GM18861 (cell line): ENCODE data around the gene CCDC88A.

Experiments
- ATAC-seq: cut with Tn5 transposase; IDR thresholded peaks from one replicate; pipeline ENCODE4 v1.9.1; 2021; ENCODE audit not compliant: unreplicated experiment

The CCDC88A gene

DNA sequence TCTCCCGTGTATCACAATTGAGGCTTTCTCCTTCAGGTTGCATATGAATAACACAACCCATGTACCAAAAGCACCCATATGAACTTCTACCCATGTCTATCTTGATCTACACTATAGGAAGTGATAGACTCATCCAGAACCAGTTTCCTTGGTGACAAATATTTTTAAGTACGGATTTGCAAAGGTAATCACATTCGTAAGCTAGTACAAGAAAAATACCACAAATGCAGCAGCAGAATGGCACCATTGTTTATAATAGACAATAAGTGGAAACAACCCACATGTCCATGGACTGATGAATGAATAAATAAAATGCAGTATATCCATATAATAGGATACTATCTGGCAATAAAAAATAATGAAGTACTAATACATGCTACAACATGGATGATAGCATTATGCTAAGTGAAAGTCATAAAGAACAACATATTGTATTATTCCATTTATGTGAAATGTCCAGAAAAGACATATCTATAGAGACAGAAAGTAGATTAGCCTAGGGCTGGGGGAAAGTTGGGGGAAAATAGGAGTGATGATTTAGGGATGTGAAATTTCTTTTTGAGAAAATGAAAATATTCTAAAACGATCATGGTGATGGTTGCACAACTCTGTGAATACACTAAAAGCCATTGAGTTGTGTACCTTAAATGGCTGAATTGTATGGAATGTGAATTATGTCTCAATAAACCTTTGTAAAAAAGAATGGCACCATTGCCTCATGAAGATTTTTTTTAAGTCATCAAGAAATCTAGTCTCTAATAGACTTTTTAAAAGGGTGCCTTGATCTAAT, 3.4 kb upstream of the CCDC88A start:
- no peak for ATAC-seq

GRCh38 chr2:55421326-55421725, 1.7 kb upstream of the CCDC88A start:
- ATAC-seq: no peak

- ATAC-seq: no peak
Measured at GRCh38 chr2:55420871-55421270, 1.2 kb upstream of the CCDC88A start.

DNA sequence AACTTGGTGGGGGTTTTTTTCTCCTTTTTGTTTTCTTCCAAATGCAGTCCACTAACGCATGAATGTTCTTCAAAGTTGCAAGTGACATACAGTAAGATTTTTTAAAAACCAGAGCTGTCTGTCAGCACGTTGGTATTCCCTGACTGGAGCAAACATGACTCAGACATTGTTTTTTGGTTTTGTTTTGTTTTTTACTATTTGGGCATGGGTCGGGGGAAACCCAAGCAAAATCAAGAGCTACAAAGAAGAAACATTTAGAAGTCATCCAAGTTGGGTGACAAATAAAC, 726 bp upstream of the CCDC88A start:
- ATAC-seq: no peak

DNA sequence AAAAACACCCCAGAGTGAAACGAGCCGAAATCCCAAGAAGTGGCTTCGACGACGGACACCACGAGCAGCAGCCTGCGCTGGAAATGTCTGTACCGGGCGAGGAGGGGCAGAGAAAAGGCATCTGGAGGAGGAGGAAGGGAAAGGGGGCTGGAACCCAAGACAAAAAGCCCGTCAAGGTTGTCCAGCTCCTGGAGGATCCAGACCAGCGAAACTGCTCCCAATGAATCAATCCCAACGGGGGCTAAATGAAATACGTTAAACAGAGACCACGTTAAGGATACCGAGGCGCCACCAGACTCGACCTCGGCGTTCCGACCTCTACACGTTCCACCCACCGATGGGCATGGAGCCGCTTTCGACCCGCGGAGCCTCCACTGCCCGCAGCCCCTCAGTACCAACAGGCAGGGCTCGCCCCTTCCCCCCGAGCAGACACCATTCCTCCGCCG, 400 bp downstream of the CCDC88A start:
- no peak for ATAC-seq

DNA sequence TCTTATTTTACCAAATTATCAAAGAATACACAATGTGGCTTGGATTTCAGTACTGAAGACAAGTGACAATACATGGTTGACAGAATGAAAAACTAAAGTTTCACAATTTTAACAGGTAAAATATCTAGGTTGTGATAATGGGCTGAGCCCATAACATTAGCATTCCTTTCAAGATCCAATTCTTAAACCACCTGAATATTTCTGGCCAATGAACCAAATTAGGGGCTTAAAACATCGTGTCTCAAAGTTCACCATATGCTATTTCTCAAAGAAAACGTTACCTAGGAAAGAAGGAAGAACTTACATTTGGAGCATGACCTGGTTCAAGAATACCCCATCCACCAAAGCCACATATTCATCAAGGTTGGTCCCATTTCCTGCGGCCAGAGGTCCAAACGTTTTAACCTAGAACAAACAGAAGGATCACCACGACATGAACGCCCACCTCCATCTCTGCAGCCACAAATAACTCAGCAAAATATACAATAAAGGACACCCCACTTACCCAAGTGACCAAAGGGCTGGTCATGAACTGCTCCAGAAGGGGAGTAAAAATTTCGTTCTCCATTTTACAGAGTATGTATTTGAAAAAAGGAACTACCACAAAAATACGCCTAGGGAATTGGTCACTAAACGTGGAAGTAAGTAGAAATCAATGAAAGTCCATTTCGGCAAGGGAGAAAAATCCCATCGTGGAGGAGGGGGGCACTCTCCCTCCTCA, 984 bp downstream of the CCDC88A start:
- no peak for ATAC-seq

DNA sequence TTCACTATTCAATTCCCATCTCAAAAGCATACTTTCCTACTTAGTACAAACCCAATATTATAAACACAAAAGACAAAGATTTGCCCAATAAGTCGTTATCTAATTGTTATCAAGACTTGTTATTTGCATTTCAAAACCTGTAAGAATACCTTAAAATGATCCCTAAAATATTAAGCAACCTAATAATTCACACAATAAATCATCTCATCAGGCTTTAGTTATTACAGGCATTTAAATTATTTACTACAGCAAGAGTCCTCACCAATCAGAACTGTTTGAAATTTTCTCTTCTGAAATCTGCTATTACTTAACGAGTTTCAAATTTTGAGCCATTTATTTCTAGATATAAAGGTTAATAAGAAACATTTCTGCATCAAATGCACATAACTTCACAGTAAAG, 1.6 kb downstream of the CCDC88A start:
- no peak for ATAC-seq

DNA sequence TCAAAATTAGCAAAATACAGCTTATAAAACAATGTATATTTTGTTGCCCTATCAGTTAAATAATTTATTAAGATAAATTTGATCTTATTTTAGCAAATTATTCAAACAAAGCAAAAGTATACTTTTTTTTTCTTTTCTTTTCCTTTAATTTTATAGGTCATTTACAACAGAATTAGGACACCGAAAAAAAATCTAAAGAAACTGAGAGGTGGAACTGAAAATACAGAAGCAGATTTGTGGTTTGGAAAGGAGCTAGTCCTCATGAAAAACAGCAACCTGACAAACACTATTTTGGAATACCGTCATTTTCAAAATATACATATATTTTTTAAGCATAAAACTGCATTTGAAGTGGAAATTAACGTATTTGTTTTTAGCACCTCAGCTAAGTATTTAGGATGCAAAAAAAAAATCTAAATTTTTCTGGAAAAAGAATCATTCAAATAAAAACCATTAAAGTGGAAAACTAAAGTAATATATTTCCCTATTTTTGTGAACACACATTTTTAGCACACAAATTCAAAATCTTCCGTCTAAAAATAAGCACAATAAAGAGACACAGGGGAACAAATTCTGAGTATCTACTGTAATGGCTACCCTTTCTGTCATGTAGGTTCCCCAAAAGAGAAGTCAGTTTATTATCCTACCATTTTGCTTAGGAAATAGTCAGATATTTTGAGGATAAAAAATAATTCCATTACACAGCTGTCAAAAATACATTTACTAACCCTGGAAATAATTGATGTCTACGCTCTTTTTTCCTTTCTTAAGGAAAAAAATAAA, 2.7 kb downstream of the CCDC88A start:
- no peak for ATAC-seq

DNA sequence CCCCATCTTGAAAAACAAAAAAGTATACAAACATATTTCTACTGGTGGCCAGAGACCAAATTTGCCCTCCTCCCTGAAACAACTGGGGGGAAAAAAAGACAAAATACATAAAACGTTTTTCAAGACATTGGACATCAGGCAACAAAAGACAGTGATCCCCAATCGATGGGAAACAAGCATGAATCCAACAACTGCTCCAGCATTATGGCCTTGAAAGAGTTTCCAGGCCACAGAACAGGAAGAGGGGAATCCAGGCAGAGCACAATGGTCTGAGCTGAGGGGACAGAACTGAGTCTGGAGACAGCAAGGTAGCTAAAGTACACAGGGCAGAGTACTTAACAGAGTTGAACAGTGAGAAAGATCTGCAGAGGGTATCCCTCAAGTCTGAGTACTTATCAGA, 4.4 kb downstream of the CCDC88A start:
- ATAC-seq: no peak

DNA sequence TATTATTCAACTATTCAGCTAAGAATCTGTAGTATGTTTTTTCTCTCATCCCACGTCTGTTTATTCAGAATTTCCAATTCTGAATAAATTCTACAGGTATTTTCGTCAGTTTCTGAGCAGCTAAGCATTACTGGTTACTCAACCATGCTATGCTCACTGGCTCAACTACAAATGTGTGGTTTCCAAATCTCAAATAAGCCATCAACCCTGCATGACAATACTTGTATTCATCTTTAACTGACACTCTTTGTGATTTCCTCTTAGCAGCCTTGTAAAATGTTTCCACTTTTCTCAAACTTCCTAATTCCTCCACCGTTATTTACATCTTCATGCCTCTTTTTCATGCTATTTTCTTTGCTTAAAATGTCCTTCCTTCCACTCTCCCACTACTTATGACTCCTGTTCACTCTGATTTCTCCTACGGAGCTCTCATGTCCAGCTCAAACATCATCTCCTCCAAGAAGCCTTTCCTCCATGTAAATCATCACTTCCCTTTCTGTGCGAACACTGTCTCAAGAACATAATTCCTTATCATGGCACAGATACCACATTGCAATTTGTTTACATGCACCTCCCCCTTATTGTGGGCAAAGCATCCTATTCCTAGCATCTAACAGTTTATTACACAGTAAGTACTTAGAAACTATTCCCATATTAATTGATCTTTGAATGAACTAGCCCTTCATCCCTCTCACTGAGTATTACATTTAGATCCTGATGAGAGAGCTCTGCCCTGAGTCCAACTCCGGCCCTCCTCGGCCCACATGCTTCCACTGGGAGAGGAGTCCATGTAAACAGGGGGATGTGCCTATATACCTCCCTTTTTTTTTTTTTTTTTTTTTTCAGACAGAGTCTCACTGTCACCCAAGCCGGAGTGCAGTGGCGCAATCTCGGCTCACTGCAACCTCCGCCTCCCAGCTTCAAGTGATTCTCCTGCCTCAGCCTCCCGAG, 10.5 kb downstream of the CCDC88A start:
- ATAC-seq: no peak

- ATAC-seq: no peak
Measured at GRCh38 chr2:55408098-55408882, 11.4 kb downstream of the CCDC88A start.

DNA sequence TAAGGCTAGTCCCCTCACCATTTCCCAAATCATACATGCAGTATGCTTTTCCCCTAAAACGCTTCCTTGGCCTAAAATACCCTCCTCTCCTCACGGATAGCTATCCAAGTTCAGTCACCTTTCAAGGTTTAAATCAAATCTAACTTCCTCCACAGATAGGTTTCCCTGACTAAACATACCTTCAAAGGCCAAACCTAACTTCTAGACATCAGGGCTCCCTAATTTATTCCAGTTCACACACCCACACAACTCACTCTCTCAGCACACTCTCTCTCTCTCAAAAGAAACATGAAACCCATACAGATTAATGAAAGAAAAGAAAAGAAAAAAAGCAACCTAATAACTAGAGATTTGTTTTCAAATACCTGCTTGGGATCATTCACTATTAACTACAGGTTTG, 14.5 kb downstream of the CCDC88A start:
- no peak for ATAC-seq

GRCh38 chr2:55403256-55403998, 16.2 kb downstream of the CCDC88A start:
- no peak for ATAC-seq

GRCh38 chr2:55401124-55401523, 18.5 kb downstream of the CCDC88A start:
- ATAC-seq: no peak

GRCh38 chr2:55400332-55400731, 19.3 kb downstream of the CCDC88A start:
- ATAC-seq: no peak

DNA sequence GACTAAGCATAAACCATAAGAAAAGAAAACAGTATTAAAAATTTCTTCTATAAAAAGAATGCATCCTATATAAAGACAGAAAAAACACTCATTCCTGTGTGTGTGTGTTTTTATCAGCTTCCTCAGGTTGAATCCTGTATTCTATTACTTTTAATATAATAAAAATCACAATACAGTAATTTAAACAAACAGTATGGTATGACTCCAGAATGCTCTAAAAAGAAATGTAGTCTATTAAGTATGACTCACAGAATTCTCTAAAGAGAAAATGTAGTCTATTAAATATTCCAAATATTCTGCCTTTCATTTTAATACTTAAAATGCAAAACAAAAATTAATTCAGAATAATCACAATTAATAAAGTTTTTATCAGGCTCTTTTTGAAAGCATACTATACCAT, 19.8 kb downstream of the CCDC88A start:
- ATAC-seq: no peak

- ATAC-seq: peak; percentile 46
Measured at GRCh38 chr2:55395724-55396605, 23.7 kb downstream of the CCDC88A start.

DNA sequence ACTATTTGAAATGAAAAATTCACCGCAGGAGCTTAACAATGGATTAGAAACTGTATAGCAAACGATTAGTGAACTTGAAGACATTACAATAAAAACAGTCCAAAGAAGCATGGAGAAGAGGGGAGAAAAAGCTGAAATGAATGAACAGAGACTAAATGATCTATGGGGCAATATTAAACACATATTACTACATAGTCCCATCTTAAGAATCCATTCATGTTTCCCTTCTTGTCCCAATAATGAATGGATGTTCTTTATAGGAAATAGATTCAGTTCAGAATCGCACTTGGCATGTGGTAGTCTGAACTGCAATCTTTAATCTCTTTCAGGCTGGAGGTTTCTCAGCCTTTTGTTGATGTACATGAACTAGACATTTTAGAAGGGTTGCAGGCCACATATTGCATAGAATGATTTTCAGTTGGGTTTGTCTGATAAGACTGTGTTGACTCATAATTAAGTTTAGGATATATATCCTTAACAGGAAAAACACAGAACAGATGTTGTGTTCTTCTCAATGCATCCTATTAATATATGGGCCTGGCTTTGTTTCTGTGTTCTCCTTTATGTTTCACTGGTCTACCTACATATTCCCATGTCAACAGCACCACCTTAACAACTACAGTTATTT, 27.9 kb downstream of the CCDC88A start:
- ATAC-seq: no peak
